H1 (cell line): ENCODE measurements around the gene SLC2A5. TPM values are rescaled to one million over a fixed set of nuclear protein-coding genes. Genes with fewer than 3 reads are reported as not detected.
"Not testable (repeated sequence)": the region's sequence is repeated elsewhere in the genome, so short reads cannot be mapped to it uniquely, and the experiment has no call there.

Source experiments
- CTCF ChIA-PET: fragments of 300-600 bp; sonication (Branson Sonifier 250); formaldehyde crosslinking; loops from one replicate; lab custom pipeline; 2021; ENCODE audit not compliant: partially characterized antibody; lab: Charles Lee
- POLR2A ChIA-PET: fragments of 300-600 bp; sonication (Branson Sonifier 250); formaldehyde crosslinking; loops from one replicate; lab custom pipeline; 2021; ENCODE audit warnings: inconsistent platforms; ENCODE audit not compliant: partially characterized antibody; lab: Charles Lee
- DNase-seq, 2 experiments: peaks; one replicate each; pipeline versions ENCODE4 v3.0.0 to v3.0.0-alpha.2; 2010 to 2022; ENCODE audit warnings: low spot score in 2 of 2, low read depth in 1 of 2, mixed read lengths in 1 of 2
- FAIRE-seq: peaks from 2 replicates; lab custom pipeline; 2011; peaks lifted over from hg19 to GRCh38; lab: Jason Lieb, UNC
- H2AFZ ChIP-seq: 2 replicates; pipeline ENCODE4 v1.8.1; 2012; ENCODE audit warnings: low read length, inconsistent platforms
- H2AK5ac ChIP-seq: 2 replicates; pipeline ENCODE4 v1.6.1; 2013; ENCODE audit warnings: low read depth, low read length
- H2BK120ac ChIP-seq: replicated peaks from 2 replicates; pipeline ENCODE3; 2013; ENCODE audit warnings: low read depth, low read length, inconsistent platforms
- H2BK12ac ChIP-seq: 2 replicates; pipeline ENCODE4 v1.6.1; 2013; ENCODE audit warnings: low read depth, low read length
- H2BK15ac ChIP-seq: 2 replicates; pipeline ENCODE4 v1.6.1; 2013; ENCODE audit warnings: low read length
- H2BK20ac ChIP-seq: 2 replicates; pipeline ENCODE4 v1.6.1; 2013; ENCODE audit warnings: low read length
- H2BK5ac ChIP-seq: 2 replicates; pipeline ENCODE4 v1.6.1; 2013; ENCODE audit warnings: low read depth, low read length
- H3K14ac ChIP-seq: 2 replicates; pipeline ENCODE4 v1.6.1; 2013; ENCODE audit warnings: inconsistent platforms; ENCODE audit not compliant: insufficient read length
- H3K18ac ChIP-seq: 2 replicates; pipeline ENCODE4 v1.6.1; 2013; ENCODE audit warnings: low read length; ENCODE audit errors: extremely low read depth
- H3K23ac ChIP-seq: 2 replicates; pipeline ENCODE4 v1.6.1; 2013; ENCODE audit warnings: inconsistent platforms; ENCODE audit not compliant: insufficient read length
- H3K23me2 ChIP-seq: 2 replicates; pipeline ENCODE4 v1.6.1; 2013; ENCODE audit warnings: low read depth, low read length
- H3K27ac ChIP-seq: 2 replicates; pipeline ENCODE4 v1.6.1; 2011; ENCODE audit warnings: low read depth, low read length, inconsistent platforms
- H3K27me3 ChIP-seq, 4 experiments: replicated peaks in 1 of 4; 1 replicate in 1 of 4; 2 replicates in 3 of 4; pipeline versions ENCODE4 v1.6.1 to v1.8.1; 2011 to 2013; ENCODE audit warnings: low read length in 3 of 4, mild to moderate bottlenecking in 3 of 4, inconsistent platforms in 2 of 4, mixed read lengths in 2 of 4, moderate library complexity in 1 of 4; ENCODE audit not compliant: control insufficient read depth in 3 of 4, insufficient read depth in 3 of 4; ENCODE audit errors: extremely low read depth in 1 of 4
- H3K36me3 ChIP-seq, 4 experiments: 2 replicates each; pipeline versions ENCODE4 v1.6.1 to v1.8.1; 2011 to 2013; ENCODE audit warnings: mild to moderate bottlenecking in 4 of 4, low read length in 3 of 4, moderate library complexity in 2 of 4, control low read depth in 1 of 4, inconsistent platforms in 1 of 4; ENCODE audit not compliant: insufficient read depth in 4 of 4, control insufficient read depth in 2 of 4
- H3K4ac ChIP-seq: replicated peaks from 2 replicates; pipeline ENCODE3; 2013; ENCODE audit warnings: low read length, low read depth, mixed read lengths, inconsistent platforms; ENCODE audit not compliant: insufficient read length
- H3K4me1 ChIP-seq, 4 experiments: replicated peaks in 1 of 4; 1 replicate in 1 of 4; 2 replicates in 3 of 4; pipeline versions ENCODE4 v1.6.1 to v1.8.1; 2011 to 2013; ENCODE audit warnings: low read length in 3 of 4, inconsistent platforms in 2 of 4, mixed read lengths in 1 of 4; ENCODE audit not compliant: insufficient read depth in 4 of 4, control insufficient read depth in 3 of 4
- H3K4me2 ChIP-seq, 2 experiments: 2 replicates each; pipeline versions ENCODE4 v1.6.1 to v1.8.1; 2011 to 2013; ENCODE audit warnings: low read depth in 2 of 2, low read length in 2 of 2, control low read depth in 1 of 2, inconsistent platforms in 1 of 2, mild to moderate bottlenecking in 1 of 2; ENCODE audit not compliant: insufficient read depth in 1 of 2
- H3K4me3 ChIP-seq, 4 experiments: fragments of 200-600, 300-600 bp in 1 of 4; sonication (generic), shearing (Covaris generic), sonication (Bioruptor Twin) in 1 of 4; 2 replicates each; pipeline versions ENCODE4 v1.5.1 to v1.8.1; 2011 to 2016; ENCODE audit warnings: low read length in 4 of 4, low read depth in 3 of 4, control low read depth in 2 of 4, inconsistent platforms in 2 of 4, mild to moderate bottlenecking in 2 of 4, mixed read lengths in 1 of 4, moderate library complexity in 1 of 4; ENCODE audit not compliant: insufficient read depth in 2 of 4; ENCODE audit errors: extremely low read depth in 1 of 4
- H3K56ac ChIP-seq: replicated peaks from 2 replicates; pipeline ENCODE3; 2013; ENCODE audit warnings: low read depth, mild to moderate bottlenecking, mixed read lengths, low read length, inconsistent platforms; ENCODE audit not compliant: insufficient read length
- H3K79me1 ChIP-seq: 2 replicates; pipeline ENCODE4 v1.6.1; 2013; ENCODE audit warnings: low read depth, low read length, control low read depth
- H3K79me2 ChIP-seq, 2 experiments: 2 replicates each; pipeline versions ENCODE4 v1.6.1 to v1.8.1; 2012 to 2013; ENCODE audit warnings: low read length in 2 of 2, mild to moderate bottlenecking in 2 of 2, inconsistent platforms in 1 of 2; ENCODE audit not compliant: insufficient read depth in 2 of 2, control insufficient read depth in 1 of 2
- H3K9ac ChIP-seq, 4 experiments: replicated peaks in 1 of 4; 1 replicate in 1 of 4; 2 replicates in 3 of 4; pipeline versions ENCODE4 v1.6.1 to v1.8.1; 2011 to 2013; ENCODE audit warnings: low read depth in 3 of 4, low read length in 3 of 4, control low read depth in 2 of 4, mild to moderate bottlenecking in 2 of 4, moderate library complexity in 2 of 4, inconsistent platforms in 1 of 4; ENCODE audit errors: extremely low read depth in 1 of 4
- H3K9me3 ChIP-seq, 2 experiments: 2 replicates each; pipeline versions ENCODE4 v1.6.1 to v1.8.1; 2012 to 2013; ENCODE audit warnings: mild to moderate bottlenecking in 2 of 2, moderate library complexity in 2 of 2, control low read depth in 1 of 2, inconsistent platforms in 1 of 2, low read depth in 1 of 2, low read length in 1 of 2, mixed read lengths in 1 of 2; ENCODE audit not compliant: insufficient read depth in 2 of 2
- H4K20me1 ChIP-seq, 2 experiments: replicated peaks in 1 of 2; 2 replicates each; pipeline versions ENCODE3 to v1.8.1; 2011 to 2013; ENCODE audit warnings: inconsistent platforms in 2 of 2, low read length in 2 of 2, mild to moderate bottlenecking in 1 of 2; ENCODE audit not compliant: insufficient read depth in 2 of 2, control insufficient read depth in 1 of 2
- H4K5ac ChIP-seq: 2 replicates; pipeline ENCODE4 v1.6.1; 2013; ENCODE audit warnings: low read length, low read depth, mixed read lengths, inconsistent platforms; ENCODE audit not compliant: insufficient read length
- H4K8ac ChIP-seq: 2 replicates; pipeline ENCODE4 v1.8.0; 2013; ENCODE audit warnings: mild to moderate bottlenecking, moderate library complexity, low read length, inconsistent platforms; ENCODE audit not compliant: insufficient read depth; ENCODE audit errors: extremely low read depth
- H4K91ac ChIP-seq: replicated peaks from 2 replicates; pipeline ENCODE3; 2013; ENCODE audit warnings: low read length, mixed read lengths, inconsistent platforms; ENCODE audit not compliant: insufficient read length
- ASH2L ChIP-seq: fragments of 200-600, 300-600 bp; sonication (generic); IDR thresholded peaks from one replicate; pipeline ENCODE4 v1.7.1; 2017; ENCODE audit warnings: low read length
- EGR1 ChIP-seq: IDR thresholded peaks from 2 replicates; pipeline ENCODE4 v1.6.1; 2011; ENCODE audit warnings: low read depth, low read length, borderline replicate concordance
- GABPA ChIP-seq: IDR thresholded peaks from 2 replicates; pipeline ENCODE4 v1.6.1; 2011; ENCODE audit warnings: mild to moderate bottlenecking, low read length, moderate library complexity, borderline replicate concordance; ENCODE audit not compliant: insufficient read depth
- JUND ChIP-seq: IDR thresholded peaks from 2 replicates; pipeline ENCODE4 v1.6.1; 2011; ENCODE audit warnings: mild to moderate bottlenecking, improper control_type of control experiment, low read length
- RNF2 ChIP-seq: fragments of 200-900, 300-1000 bp; sonication (generic); IDR thresholded peaks from 2 replicates; pipeline ENCODE4 v1.7.1; 2016; ENCODE audit warnings: borderline replicate concordance, low read depth, mild to moderate bottlenecking, antibody characterized with exemption, low read length; ENCODE audit not compliant: poor library complexity, severe bottlenecking; ENCODE audit errors: missing control alignments
- RXRA ChIP-seq: IDR thresholded peaks from 2 replicates; pipeline ENCODE4 v1.6.1; 2011; ENCODE audit warnings: low read depth, mild to moderate bottlenecking, low read length, moderate library complexity; ENCODE audit not compliant: insufficient read depth
- SP2 ChIP-seq: IDR thresholded peaks from 2 replicates; pipeline ENCODE4 v1.6.1; 2012; ENCODE audit warnings: mild to moderate bottlenecking, low read length, inconsistent platforms
- SRF ChIP-seq: IDR thresholded peaks from 2 replicates; pipeline ENCODE4 v1.6.1; 2011; ENCODE audit warnings: mild to moderate bottlenecking, low read depth, low read length, moderate library complexity
- SUZ12 ChIP-seq: fragments of 200-600 bp; sonication (generic); IDR thresholded peaks from 2 replicates; pipeline ENCODE4 v1.6.1; 2012; ENCODE audit warnings: mild to moderate bottlenecking, inconsistent platforms, low read length, moderate library complexity, mixed read lengths
- TAF1 ChIP-seq: IDR thresholded peaks from 2 replicates; pipeline ENCODE4 v1.6.1; 2011; ENCODE audit warnings: mild to moderate bottlenecking, low read depth, low read length
- WGBS, 2 experiments: shearing (Covaris generic) in 1 of 2; methylation state at CpG; one replicate each; pipeline versions ENCODE4 v1.1.6 to v1.1.7; 2013 to 2015; ENCODE audit warnings: low lambda C conversion rate in 2 of 2, mixed read lengths in 2 of 2, inconsistent platforms in 1 of 2, low coverage in 1 of 2, missing lambda C conversion rate in 1 of 2; ENCODE audit not compliant: insufficient replicate concordance in 2 of 2, insufficient coverage in 1 of 2, insufficient read length in 1 of 2; ENCODE audit errors: extremely low coverage in 1 of 2, missing lambda C conversion rate in 1 of 2; 5-methylcytosine and 5-hydroxymethylcytosine counted together
- polyA plus RNA-seq, 7 experiments: library from polyadenylated mRNA; depleted of rRNA in 3 of 7; stranded (reverse) in 5 of 7; unstranded in 2 of 7; fragments of >200 nt in 5 of 7; fragments of 200-250 nt in 2 of 7; gene quantifications; 1 replicate in 5 of 7; 2 replicates in 1 of 7; 4 replicates in 1 of 7; pipeline versions ENCODE4 v1.2.1 to v1.2.3, GENCODE V29; 2011 to 2013; ENCODE audit warnings: missing spikeins in 2 of 7, mixed read lengths in 2 of 7
- total RNA-seq: library from RNA; stranded (reverse); fragmentation: NEBNext Ultra II Directional; extraction: Animal tissue kit (Norgen Biotek cat#: 25700); gene quantifications from 2 replicates; pipeline ENCODE4 v1.2.1, GENCODE V29; 2021

SLC2A5 gene
- total and polyA plus RNA-seq, 2 of the 8 experiments (the other 6 are each of a cell fraction or from before 2014, with no cell fraction given) = 0.12 TPM; not detected in 1

DNA sequence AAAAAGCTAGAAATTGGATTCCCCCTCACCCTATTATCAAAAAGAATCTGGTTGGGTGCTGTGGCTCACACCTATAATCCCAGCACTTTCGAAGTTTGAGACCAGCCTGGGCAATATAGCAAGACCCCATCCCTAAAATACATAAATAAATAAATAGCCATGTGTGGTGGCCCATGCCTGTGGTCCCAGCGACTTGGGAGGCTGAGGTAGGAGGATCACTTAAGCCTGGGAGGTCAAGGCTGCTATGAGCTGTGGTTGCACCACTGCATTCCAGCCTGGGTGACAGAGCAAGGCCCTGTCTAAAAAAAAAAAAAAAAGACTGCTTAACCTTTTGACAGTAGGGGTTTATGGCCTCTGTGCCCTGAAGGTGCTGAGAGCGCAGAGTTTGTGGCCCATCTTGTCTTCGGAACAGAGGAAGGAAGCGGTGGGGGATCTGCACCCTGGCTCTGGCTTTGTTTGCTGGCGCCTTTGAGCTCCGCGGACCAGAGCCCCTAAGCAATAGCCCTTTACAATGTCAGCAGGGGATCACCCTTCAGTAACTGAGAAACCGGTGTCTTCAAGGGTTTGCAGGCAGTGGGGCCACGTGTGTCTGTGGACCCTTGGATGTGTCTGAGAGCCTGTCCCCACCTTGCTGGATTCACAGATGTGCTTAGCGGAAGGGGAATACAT lies 65.3 kb downstream of the SLC2A5 start (continued):
- no peak for TF ChIP-seq GABPA
- TF ChIP-seq EGR1 = no peak
- no peak for TF ChIP-seq TAF1
- TF ChIP-seq SRF = no peak
- no peak for TF ChIP-seq JUND
- TF ChIP-seq ASH2L = no peak
- TF ChIP-seq RNF2 = no peak
- TF ChIP-seq RXRA = no peak
- no peak for TF ChIP-seq SUZ12
- TF ChIP-seq SP2 = no peak
- TF ChIP-seq, all 59 proteins: peak for 0

DNA sequence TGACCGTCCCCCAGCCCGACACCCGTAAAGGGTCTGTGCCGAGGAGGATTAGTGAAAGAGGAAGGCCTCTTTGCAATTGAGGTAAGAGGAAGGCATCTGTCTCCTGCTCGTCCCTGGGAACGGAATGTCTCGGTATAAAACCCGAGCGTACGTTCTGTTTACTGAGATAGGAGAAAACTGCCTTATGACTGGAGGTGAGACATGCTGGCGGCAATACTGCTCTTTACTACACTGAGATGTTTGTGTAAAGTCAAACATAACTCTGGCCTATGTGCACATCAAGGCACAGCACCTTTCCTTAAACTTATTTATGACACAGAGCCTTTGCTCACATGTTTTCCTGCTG lies 67.2 kb downstream of the SLC2A5 start:
- CTCF ChIA-PET = interaction anchor here (0.7 to 10.9 kb wide), 2 partner anchors 100 to 110 kb away, joined by 3 to 156 read pairs; no protein-coding TSS in a partner anchor
- H2AK5ac ChIP-seq = not testable (repeated sequence)
- 92% methylated on average over 11 of the region's 11 CpGs; no CpG with 5 or more reads in 1 of the 2 experiments for WGBS, 2 experiments

More for the DNA sequence above, 67.2 kb downstream of the SLC2A5 start:
- H3K4ac ChIP-seq, H3K27ac ChIP-seq, H3K4me3 ChIP-seq, H3K23ac ChIP-seq, H3K9ac ChIP-seq, H3K27me3 ChIP-seq, H3K4me1 ChIP-seq, H2BK15ac ChIP-seq, H3K9me3 ChIP-seq, H3K79me1 ChIP-seq, H3K18ac ChIP-seq, H2BK12ac ChIP-seq, H2BK20ac ChIP-seq, H4K5ac ChIP-seq, DNase-seq, H4K8ac ChIP-seq, H2BK120ac ChIP-seq, H3K79me2 ChIP-seq, H3K23me2 ChIP-seq, FAIRE-seq, H3K36me3 ChIP-seq, H4K91ac ChIP-seq, H3K14ac ChIP-seq, H2BK5ac ChIP-seq, H4K20me1 ChIP-seq, H3K4me2 ChIP-seq, H3K56ac ChIP-seq: not testable (repeated sequence)
- H2AFZ ChIP-seq = peak overlapping the region; percentile 22; the same call in 1 of the 2 replicates
- POLR2A ChIA-PET = interaction anchor here (0.5 kb wide), 1 partner anchor 233 kb away, joined by 3 read pairs; no protein-coding TSS in a partner anchor
